Placental pericyte (primary cell): ENCODE results near the gene ITGAE. TPM values are rescaled to one million over a fixed set of nuclear protein-coding genes. Genes with fewer than 3 reads are reported as not detected.

Experiments used
- total RNA-seq: library from RNA; depleted of rRNA; stranded (reverse); fragments of >200 nt; gene quantifications from 2 replicates; pipeline ENCODE4 v1.2.3, GENCODE V29; 2012

ITGAE gene
- total RNA-seq: 4.2 and 15.0 TPM in 2 replicates

GRCh38 chr17:3800362-3801271, at the start of gene ITGAE:
Gene ITGAE, minus strand, starts transcription at chr17:3801188. Its CDS starts 44 bp downstream, at chr17:3801144.

GRCh38 chr17:3845621-3846436, 44.8 kb upstream of the ITGAE start, which contains the start of gene NCBP3:
Gene NCBP3, minus strand, starts transcription at chr17:3846246. Its CDS starts 23 bp downstream, at chr17:3846223.

GRCh38 chr17:3723556-3724377, 77.2 kb downstream of the ITGAE start, which contains the start of gene HASPIN:
Gene HASPIN, plus strand, starts transcription at chr17:3723903. Its CDS starts 33 bp downstream, at chr17:3723936.

GRCh38 chr17:3695723-3696411, 105.1 kb downstream of the ITGAE start, which contains the start of gene P2RX5:
Gene P2RX5, minus strand, starts transcription at chr17:3696155. Its CDS starts 150 bp downstream, at chr17:3696005.

GRCh38 chr17:3668279-3669084, 132.5 kb downstream of the ITGAE start, which contains the start of the genes EMC6 and TAX1BP3:
Gene EMC6, plus strand, starts transcription at chr17:3668812. Its CDS starts 335 bp downstream, at chr17:3669147.
Gene TAX1BP3, minus strand, starts transcription at chr17:3668578. Its CDS starts 52 bp downstream, at chr17:3668526.

Other genes starting within 250 kb of the ITGAE start
- 1.4 and 5.5 TPM in 2 replicates for gene TRPV3, start 243.4 kb downstream of the ITGAE start, total RNA-seq
- 2.1 and 4.4 TPM in 2 replicates for gene TRPV1, start 191.8 kb downstream of the ITGAE start, total RNA-seq
- 11.2 and 23.3 TPM in 2 replicates for gene SHPK, start 164.9 kb downstream of the ITGAE start, total RNA-seq
- 15.7 and 74.2 TPM in 2 replicates for gene CTNS, start 164.4 kb downstream of the ITGAE start, total RNA-seq
- 192 and 236 TPM in 2 replicates for gene TAX1BP3, start 132.6 kb downstream of the ITGAE start, total RNA-seq
- 9.9 and 12.0 TPM in 2 replicates for gene EMC6, start 132.4 kb downstream of the ITGAE start, total RNA-seq
- gene P2RX5, start 105.0 kb downstream of the ITGAE start, total RNA-seq: 0.44 and 2.0 TPM in 2 replicates
- 0.44 and 19.6 TPM in 2 replicates for gene HASPIN, start 77.3 kb downstream of the ITGAE start, total RNA-seq
- 17.3 and 25.1 TPM in 2 replicates for gene NCBP3, start 45.1 kb upstream of the ITGAE start, total RNA-seq
- gene CAMKK1, start 91.9 kb upstream of the ITGAE start, total RNA-seq: 4.6 and 5.7 TPM in 2 replicates
- gene P2RX1, start 115.3 kb upstream of the ITGAE start, total RNA-seq: 5.3 and 8.5 TPM in 2 replicates
- 19.9 and 27.6 TPM in 2 replicates for gene ATP2A3, start 163.2 kb upstream of the ITGAE start, total RNA-seq